ENCODE measurements around the gene ST7L. TPM values are rescaled to one million over a fixed set of nuclear protein-coding genes. Genes with fewer than 3 reads are reported as not detected.

The ST7L gene
- total and polyA plus RNA-seq, 2 donors (not counting 3 experiments of a cell fraction or from before 2014, with no cell fraction given) = 12.3 to 28.4 TPM

DNA sequence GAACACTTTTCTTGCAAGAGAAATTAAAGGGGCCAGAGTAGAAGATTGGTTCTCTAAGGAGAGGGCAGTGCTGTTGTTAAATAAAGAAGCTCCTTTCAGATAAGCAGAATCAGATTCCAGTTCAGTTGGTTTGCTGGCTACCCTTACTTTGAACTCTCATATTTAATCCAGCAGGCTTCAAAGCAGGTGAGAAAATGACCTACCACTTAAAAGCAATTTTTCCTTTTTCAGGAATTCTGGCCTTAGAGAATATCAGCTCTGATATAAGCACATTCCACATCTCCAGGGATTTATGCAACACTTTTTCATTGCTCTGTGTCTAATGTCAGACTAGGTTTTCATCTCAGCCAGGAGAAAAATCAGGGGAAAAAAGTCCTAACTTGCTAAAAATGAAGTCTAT is 81.5 kb downstream of the ST7L start:
- Histone ChIP-seq H3K4me2 (ENCODE audit: insufficient read depth, low read length) (no peak overlapping the region), H2AFZ (ENCODE audit: low read depth, low read length) (no peak overlapping the region), H3K9me1 (replicated peaks; ENCODE audit: control insufficient read depth, extremely low read depth, insufficient read depth, low read length) (no peaks in the 10 kb centered on the region), H4K20me1 (replicated peaks; ENCODE audit: control insufficient read depth, extremely low read depth, insufficient read depth, low read length) (no peaks in the 10 kb centered on the region), H3K4me3 (replicated peaks in 1 of 3; ENCODE audit: insufficient read depth in 1 of 3, low read depth in 1 of 3, low read length in 3 of 3) (no peak overlapping the region), H3K9ac (replicated peaks; ENCODE audit: extremely low read depth, insufficient read depth, low read length) (no peak overlapping the region), H3K9me3 (replicated peaks; ENCODE audit: control insufficient read depth, insufficient read depth, low read length) (no peaks in the 10 kb centered on the region), H3K36me3 (ENCODE audit: control insufficient read depth in 2 of 2, extremely low read depth in 1 of 2, insufficient read depth in 2 of 2, low read length in 2 of 2) (peaks cover 2 to 4% of the 10 kb centered on the region in 2 experiments), H3K79me2 (ENCODE audit: control insufficient read depth, insufficient read depth, low read length) (no peaks in the 10 kb centered on the region), H3K27me3 (ENCODE audit: control insufficient read depth in 2 of 2, insufficient read depth in 2 of 2, low read length in 2 of 2) (no peaks in the 10 kb centered on the region), H3K27ac (ENCODE audit: insufficient read depth, low read depth, low read length) (no peak overlapping the region), H3K4me1 (ENCODE audit: control insufficient read depth, extremely low read depth, insufficient read depth, low read length) (no peaks in the 10 kb centered on the region)
- DNase-seq (ENCODE audit: low read depth, low spot score) (no peak), FAIRE-seq (no peak)
- BruUV-seq (replicated peaks) = no TSS peak
- CTCF ChIA-PET = interaction anchor here (1.0 kb wide), 1 partner anchor 11 kb away, joined by 3 read pairs; no protein-coding TSS in a partner anchor
- POLR2A ChIA-PET = no interaction called here
- TF ChIP-seq FOS (IDR thresholded peaks at IDR 0.05; ENCODE audit: borderline replicate concordance, insufficient read depth, low read length) = no peak
- TF ChIP-seq GATA2 (IDR thresholded peaks at IDR 0.05; ENCODE audit: insufficient read depth, insufficient read length, low read depth, low read length) = no peak
- TF ChIP-seq, protein P1, sequence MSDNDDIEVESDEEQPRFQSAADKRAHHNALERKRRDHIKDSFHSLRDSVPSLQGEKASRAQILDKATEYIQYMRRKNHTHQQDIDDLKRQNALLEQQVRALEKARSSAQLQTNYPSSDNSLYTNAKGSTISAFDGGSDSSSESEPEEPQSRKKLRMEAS (IDR thresholded peaks at IDR 0.05; ENCODE audit: insufficient read depth, insufficient read length) = no peak
- TF ChIP-seq, protein P2, sequence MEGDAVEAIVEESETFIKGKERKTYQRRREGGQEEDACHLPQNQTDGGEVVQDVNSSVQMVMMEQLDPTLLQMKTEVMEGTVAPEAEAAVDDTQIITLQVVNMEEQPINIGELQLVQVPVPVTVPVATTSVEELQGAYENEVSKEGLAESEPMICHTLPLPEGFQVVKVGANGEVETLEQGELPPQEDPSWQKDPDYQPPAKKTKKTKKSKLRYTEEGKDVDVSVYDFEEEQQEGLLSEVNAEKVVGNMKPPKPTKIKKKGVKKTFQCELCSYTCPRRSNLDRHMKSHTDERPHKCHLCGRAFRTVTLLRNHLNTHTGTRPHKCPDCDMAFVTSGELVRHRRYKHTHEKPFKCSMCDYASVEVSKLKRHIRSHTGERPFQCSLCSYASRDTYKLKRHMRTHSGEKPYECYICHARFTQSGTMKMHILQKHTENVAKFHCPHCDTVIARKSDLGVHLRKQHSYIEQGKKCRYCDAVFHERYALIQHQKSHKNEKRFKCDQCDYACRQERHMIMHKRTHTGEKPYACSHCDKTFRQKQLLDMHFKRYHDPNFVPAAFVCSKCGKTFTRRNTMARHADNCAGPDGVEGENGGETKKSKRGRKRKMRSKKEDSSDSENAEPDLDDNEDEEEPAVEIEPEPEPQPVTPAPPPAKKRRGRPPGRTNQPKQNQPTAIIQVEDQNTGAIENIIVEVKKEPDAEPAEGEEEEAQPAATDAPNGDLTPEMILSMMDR (IDR thresholded peaks at IDR 0.05; ENCODE audit: extremely low read depth in 1 of 2, insufficient read depth in 1 of 2, low read depth in 1 of 2, low read length in 2 of 2) = no peak
- no peak for TF ChIP-seq POLR2AphosphoS5 (IDR thresholded peaks at IDR 0.05; ENCODE audit: insufficient read depth, low read depth, low read length)
- no peak for TF ChIP-seq EZH2 (IDR thresholded peaks at IDR 0.05; ENCODE audit: borderline replicate concordance, low read depth, low read length, severe bottlenecking)
- no peak for TF ChIP-seq MYC (IDR thresholded peaks at IDR 0.05; ENCODE audit: low read depth, low read length)
- TF ChIP-seq JUN (IDR thresholded peaks at IDR 0.05; ENCODE audit: borderline replicate concordance, insufficient read depth, insufficient read length, low read depth) = no peak
- TF ChIP-seq POLR2A (IDR thresholded peaks at IDR 0.05; ENCODE audit: low read depth, low read length) = no peak
- intact Hi-C loops (cut with micrococcal nuclease) (no loop called here), dilution Hi-C loops (cut with MboI; ENCODE audit: extremely low pct_ligation_motif_present, low sequenced_read_pairs) (no loop called here)
